Activated CD4-positive, CD25-positive, alpha-beta regulatory T cell treated with anti-CD3 and anti-CD28 coated beads, Interleukin-2, amount 50 U/mL, for 72 hours (primary cell): Measurements from ENCODE around the gene SLC25A25.
"Not testable (repeated sequence)": the region's sequence is repeated elsewhere in the genome, so short reads cannot be mapped to it uniquely, and the experiment has no call there.

Experiments used
- DNase-seq: peaks from one replicate; pipeline ENCODE4 v3.0.0; 2021

The SLC25A25 gene

GRCh38 chr9:128098297-128099230 lies 30.5 kb downstream of the SLC25A25 start:
- DNase-seq, result no peak

GRCh38 chr9:128099231-128099931 lies 31.3 kb downstream of the SLC25A25 start:
- no peak for DNase-seq

- no peak for DNase-seq
Observed at GRCh38 chr9:128099932-128100491, 32.0 kb downstream of the SLC25A25 start.

GRCh38 chr9:128100581-128100980 lies 32.5 kb downstream of the SLC25A25 start:
- no peak for DNase-seq

- DNase-seq, result no peak
Observed at GRCh38 chr9:128101231-128101661, 33.2 kb downstream of the SLC25A25 start.

GRCh38 chr9:128101690-128102089 lies 33.7 kb downstream of the SLC25A25 start:
- no peak for DNase-seq

- no peak for DNase-seq
Observed at GRCh38 chr9:128102196-128102595, 34.2 kb downstream of the SLC25A25 start.

GRCh38 chr9:128102861-128103588 lies 35.0 kb downstream of the SLC25A25 start:
- DNase-seq, result no peak

GRCh38 chr9:128103589-128103962 lies 35.5 kb downstream of the SLC25A25 start:
- no peak for DNase-seq

- DNase-seq, result no peak
Observed at GRCh38 chr9:128104171-128104618, 36.2 kb downstream of the SLC25A25 start.

GRCh38 chr9:128105538-128106175 lies 37.6 kb downstream of the SLC25A25 start:
- no peak for DNase-seq

GRCh38 chr9:128106181-128106939 lies 38.3 kb downstream of the SLC25A25 start:
- DNase-seq, result no peak

GRCh38 chr9:128106940-128107467 lies 39.0 kb downstream of the SLC25A25 start:
- no peak for DNase-seq

GRCh38 chr9:128107468-128108268 lies 39.6 kb downstream of the SLC25A25 start:
- DNase-seq, result no peak

- DNase-seq, result no peak
Observed at GRCh38 chr9:128108269-128109049, 40.4 kb downstream of the SLC25A25 start.

GRCh38 chr9:128109050-128109709 lies 41.1 kb downstream of the SLC25A25 start:
- no peak for DNase-seq

GRCh38 chr9:128111726-128112125 lies 43.7 kb downstream of the SLC25A25 start:
- DNase-seq, result not testable (repeated sequence)

- no peak for DNase-seq
Observed at GRCh38 chr9:128113526-128114325, 45.7 kb downstream of the SLC25A25 start.
